Progenitor cell of endocrine pancreas (in vitro differentiated cells): Measurements from ENCODE around the gene TENT5C. TPM values are rescaled to one million over a fixed set of nuclear protein-coding genes. Genes with fewer than 3 reads are reported as not detected.
"Not testable (repeated sequence)": the region's sequence is repeated elsewhere in the genome, so short reads cannot be mapped to it uniquely, and the experiment has no call there.

ENCODE experiments used
- DNase-seq: peaks from one replicate; pipeline ENCODE4 v3.0.0; 2021; ENCODE audit warnings: low spot score; ENCODE audit not compliant: unreplicated experiment
- H3K27ac Mint-ChIP-seq: 2 replicates; pipeline ENCODE4 v1.8.0; 2021; ENCODE audit warnings: mild to moderate bottlenecking, moderate library complexity, mixed read lengths
- H3K27me3 Mint-ChIP-seq: 2 replicates; pipeline ENCODE4 v1.8.0; 2021; ENCODE audit warnings: mixed read lengths
- H3K36me3 Mint-ChIP-seq: 2 replicates; pipeline ENCODE4 v1.8.0; 2022; ENCODE audit warnings: mixed read lengths; ENCODE audit not compliant: insufficient read depth
- H3K4me1 Mint-ChIP-seq: 2 replicates; pipeline ENCODE4 v1.8.0; 2021; ENCODE audit warnings: low read depth, mixed read lengths
- H3K4me3 Mint-ChIP-seq: 2 replicates; pipeline ENCODE4 v1.8.0; 2021; ENCODE audit warnings: low read depth, mild to moderate bottlenecking, moderate library complexity, mixed read lengths
- H3K9me3 Mint-ChIP-seq: 2 replicates; pipeline ENCODE4 v1.8.0; 2021; ENCODE audit warnings: low read depth, mixed read lengths
- long read RNA-seq: library from polyadenylated mRNA; unstranded; transcript quantifications from one replicate; pipeline ENCODE4 v2.0.0, GENCODE V29; 2020
- total RNA-seq: library from RNA; stranded (reverse); gene quantifications from 2 replicates; pipeline ENCODE4 v1.2.1, GENCODE V29; 2021
- TF ChIP-seq, protein P1 (sequence below): fragments of 200-600 bp; sonication (generic); IDR thresholded peaks from one replicate; pipeline ENCODE4 v1.5.0; 2021; ENCODE audit warnings: antibody characterized with exemption, mild to moderate bottlenecking; ENCODE audit not compliant: unreplicated experiment

Gene TENT5C
- total RNA-seq: 11.4 and 13.6 TPM in 2 replicates
- long read RNA-seq, full-length matches to known transcripts: 48 of 53 reads
- long read RNA-seq, partial matches to known transcripts: 2 of 53 reads
- long read RNA-seq, other reads (novel, unspliced or antisense): 3 of 53 reads

DNA sequence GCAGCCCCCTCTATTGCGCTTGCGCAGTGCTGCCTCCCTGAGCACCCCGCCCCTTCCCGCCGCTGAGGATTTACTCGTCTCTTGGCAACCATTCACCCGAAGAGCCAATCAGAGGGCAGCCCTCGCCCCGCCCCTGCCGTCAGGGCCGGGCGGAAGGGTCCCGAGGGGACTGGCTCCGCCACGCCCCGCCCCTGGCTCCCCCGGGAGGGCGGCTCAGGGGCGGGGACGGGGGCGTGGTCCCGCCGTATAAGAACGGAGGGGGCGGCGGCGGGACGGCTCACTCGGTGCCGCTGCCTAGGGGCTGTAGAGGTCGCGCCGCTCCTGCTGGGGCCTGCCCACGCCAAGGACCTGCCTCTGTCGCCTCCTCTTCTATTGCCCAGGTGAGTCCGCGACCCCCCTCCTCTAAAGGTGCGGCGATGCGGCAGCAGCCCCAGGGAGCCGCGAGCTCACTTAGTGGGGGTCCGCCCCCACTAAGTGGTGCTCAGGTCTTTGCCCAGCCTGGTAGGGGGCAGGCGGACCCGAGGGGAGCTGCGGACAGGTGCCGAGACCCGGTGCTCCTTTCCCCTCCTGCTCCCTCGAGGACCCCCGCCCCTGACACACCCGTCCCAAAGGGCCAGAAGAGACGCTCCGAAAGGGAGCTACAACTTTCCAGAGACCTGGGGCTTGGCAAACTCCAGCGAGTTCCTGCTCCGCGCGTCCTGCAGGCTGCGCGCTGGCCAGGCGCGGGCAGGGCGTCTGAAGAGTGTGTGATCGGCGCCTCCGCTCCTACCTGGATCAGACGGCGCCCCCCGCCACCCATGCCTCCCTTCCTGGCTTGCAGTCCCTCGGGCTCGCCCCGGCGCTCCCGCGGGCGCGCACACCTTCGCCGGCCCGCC, at the start of gene TENT5C:
TSS of gene TENT5C (plus strand) at position 275 of the 875 bp plus-strand sequence. CDS start 16,821 bp downstream, outside the sequence.
- TF ChIP-seq, protein P1, sequence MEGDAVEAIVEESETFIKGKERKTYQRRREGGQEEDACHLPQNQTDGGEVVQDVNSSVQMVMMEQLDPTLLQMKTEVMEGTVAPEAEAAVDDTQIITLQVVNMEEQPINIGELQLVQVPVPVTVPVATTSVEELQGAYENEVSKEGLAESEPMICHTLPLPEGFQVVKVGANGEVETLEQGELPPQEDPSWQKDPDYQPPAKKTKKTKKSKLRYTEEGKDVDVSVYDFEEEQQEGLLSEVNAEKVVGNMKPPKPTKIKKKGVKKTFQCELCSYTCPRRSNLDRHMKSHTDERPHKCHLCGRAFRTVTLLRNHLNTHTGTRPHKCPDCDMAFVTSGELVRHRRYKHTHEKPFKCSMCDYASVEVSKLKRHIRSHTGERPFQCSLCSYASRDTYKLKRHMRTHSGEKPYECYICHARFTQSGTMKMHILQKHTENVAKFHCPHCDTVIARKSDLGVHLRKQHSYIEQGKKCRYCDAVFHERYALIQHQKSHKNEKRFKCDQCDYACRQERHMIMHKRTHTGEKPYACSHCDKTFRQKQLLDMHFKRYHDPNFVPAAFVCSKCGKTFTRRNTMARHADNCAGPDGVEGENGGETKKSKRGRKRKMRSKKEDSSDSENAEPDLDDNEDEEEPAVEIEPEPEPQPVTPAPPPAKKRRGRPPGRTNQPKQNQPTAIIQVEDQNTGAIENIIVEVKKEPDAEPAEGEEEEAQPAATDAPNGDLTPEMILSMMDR: no peak

DNA sequence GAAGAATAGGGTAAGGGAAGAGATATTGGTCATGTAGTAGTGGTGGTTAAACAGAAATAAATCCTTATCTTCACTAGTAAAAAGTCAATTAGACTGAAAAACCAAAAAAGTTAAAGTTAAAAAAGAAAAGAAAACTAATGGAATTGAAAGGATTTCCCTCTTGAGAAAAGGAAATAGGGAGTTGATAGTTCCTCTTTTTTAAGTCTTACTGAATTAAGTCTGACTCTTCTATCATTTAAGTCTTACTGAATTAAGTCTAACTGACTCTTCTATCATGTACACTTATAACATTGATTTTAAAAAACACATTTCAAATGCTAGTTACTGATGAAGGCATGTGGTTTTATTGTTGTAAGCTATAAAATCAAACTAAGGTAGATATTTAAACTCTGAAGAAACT, 49.5 kb upstream of the TENT5C start:
- Mint-ChIP-seq H3K4me3 (no peak overlapping the region), H3K27me3 (no peaks in the 10 kb centered on the region), H3K36me3 (peaks cover 2% of the 10 kb centered on the region), H3K9me3 (peaks cover 17% of the 10 kb centered on the region), H3K4me1 (no peaks in the 10 kb centered on the region), H3K27ac (no peak overlapping the region)
- TF ChIP-seq, protein P1: no peak
- DNase-seq: no peak

More for the DNA sequence above, at the start of gene TENT5C:
- peaks cover 25% of the 10 kb centered on the region for H3K4me1 Mint-ChIP-seq
- DNase-seq: peak; percentile 98
- peak within 1 kb of the TSS; percentile 98 for H3K4me3 Mint-ChIP-seq
- peaks cover 5% of the 10 kb centered on the region for H3K36me3 Mint-ChIP-seq
- H3K27me3 Mint-ChIP-seq: no peaks in the 10 kb centered on the region
- peak within 1 kb of the TSS; percentile 98 for H3K27ac Mint-ChIP-seq
- H3K9me3 Mint-ChIP-seq: no peaks in the 10 kb centered on the region

DNA sequence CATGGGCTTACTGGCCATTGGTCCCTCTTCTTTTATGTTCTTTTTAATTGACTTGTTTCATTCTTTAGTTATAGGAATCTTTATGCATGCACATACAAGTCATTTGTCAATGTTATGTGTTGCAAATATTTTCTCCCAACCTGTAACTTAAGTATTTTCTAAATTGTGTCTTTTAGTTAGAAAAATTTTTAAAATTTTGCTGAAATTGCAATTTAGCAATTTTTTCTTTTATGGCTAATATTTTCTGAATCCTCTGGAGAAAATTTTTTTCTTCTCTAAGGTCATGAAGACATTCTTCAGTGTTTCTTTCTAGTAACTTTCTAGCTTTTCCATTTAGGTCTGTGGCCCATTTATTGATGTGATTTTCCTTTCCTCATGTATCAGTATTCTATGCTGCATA, 48.9 kb upstream of the TENT5C start:
- no peak for DNase-seq
- Mint-ChIP-seq H3K27me3 (no peaks in the 10 kb centered on the region), H3K36me3 (peaks cover 2% of the 10 kb centered on the region), H3K4me3 (no peak overlapping the region), H3K9me3 (peaks cover 17% of the 10 kb centered on the region), H3K4me1 (peaks cover 2% of the 10 kb centered on the region), H3K27ac (no peak overlapping the region)
- TF ChIP-seq, protein P1: no peak

DNA sequence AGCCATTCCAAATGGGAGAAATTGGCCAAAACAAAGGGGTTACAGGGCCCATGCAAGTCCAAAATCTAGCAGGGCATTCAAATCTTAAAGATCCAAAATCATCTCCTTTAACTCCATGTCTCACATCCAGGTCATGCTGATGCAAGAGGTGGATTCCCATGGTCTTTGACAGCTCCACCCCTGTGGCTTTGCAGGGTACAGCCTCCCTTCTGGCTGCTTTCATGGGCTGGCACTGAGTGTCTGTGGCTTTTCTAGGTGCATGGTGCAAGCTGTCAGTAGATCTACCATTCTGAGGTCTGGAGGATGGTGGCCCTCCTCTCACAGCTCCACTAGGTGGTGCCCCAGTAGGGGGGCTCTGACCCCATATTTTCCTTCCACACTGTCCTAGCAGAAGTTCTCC, 47.4 kb upstream of the TENT5C start:
- DNase-seq, H3K36me3 Mint-ChIP-seq, H3K4me3 Mint-ChIP-seq, H3K27me3 Mint-ChIP-seq, H3K27ac Mint-ChIP-seq: not testable (repeated sequence)
- H3K9me3 Mint-ChIP-seq: peaks cover 17% of the 10 kb centered on the region
- peaks cover 13% of the 10 kb centered on the region for H3K4me1 Mint-ChIP-seq

DNA sequence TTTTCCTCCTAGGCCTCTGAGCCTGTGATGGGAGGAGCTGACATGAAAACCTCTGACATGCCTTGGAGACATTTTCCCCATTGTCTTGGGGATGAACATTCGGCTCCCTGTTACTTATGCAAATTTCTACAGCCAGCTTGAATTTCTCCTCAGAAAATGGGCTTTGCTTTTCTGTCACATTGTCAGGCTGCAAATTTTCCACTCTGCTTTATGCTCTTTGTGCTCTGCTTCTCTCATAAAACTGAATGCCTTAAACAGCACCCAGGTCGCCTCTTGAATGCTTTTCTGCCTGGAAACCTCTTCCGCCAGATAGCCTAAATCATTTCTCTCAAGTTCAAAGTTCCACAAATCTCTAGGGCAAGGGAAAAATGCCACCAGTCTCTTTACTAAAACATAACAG, 46.7 kb upstream of the TENT5C start:
- Mint-ChIP-seq H3K36me3 (peaks cover 2% of the 10 kb centered on the region), H3K27ac (no peak overlapping the region), H3K27me3 (no peaks in the 10 kb centered on the region), H3K4me3 (no peak overlapping the region), H3K9me3 (peaks cover 17% of the 10 kb centered on the region), H3K4me1 (peaks cover 15% of the 10 kb centered on the region)
- TF ChIP-seq, protein P1: no peak
- no peak for DNase-seq
